Retinal pigment epithelial cell (primary cell): ENCODE data around the gene PSMD6.

Source experiments
- DNase-seq: peaks from one replicate; pipeline ENCODE4 v3.0.0-alpha.2; 2010; ENCODE audit warnings: low read depth
- H3K4me3 ChIP-seq: 2 replicates; pipeline ENCODE4 v1.5.1; 2011; ENCODE audit warnings: mild to moderate bottlenecking, low read length, control low read depth, moderate library complexity
- CTCF ChIP-seq: conservative IDR thresholded peaks from 2 replicates; pipeline ENCODE4 v1.5.1; 2011; ENCODE audit warnings: low read depth, low read length, control low read depth, inconsistent platforms

Gene PSMD6

DNA sequence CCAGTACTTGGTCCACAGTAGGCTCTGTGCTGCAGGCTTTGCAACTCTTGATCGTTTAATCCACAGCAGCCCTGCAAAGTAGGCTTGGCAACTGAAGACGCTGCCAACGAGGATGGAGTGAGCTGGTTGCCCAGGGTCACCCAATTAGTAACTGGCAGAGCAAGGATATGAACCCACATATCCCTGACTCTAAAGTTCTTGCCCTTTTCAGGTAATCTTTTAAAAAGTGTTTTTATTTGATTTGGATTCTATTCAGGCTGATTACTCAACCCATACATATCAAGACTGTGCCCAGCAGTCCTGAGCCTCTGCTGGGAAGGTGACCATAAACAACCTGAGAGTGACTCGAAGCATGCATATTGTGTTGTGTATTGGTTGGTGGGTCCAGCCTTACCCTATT lies 50.3 kb downstream of the PSMD6 start:
- no peak for DNase-seq
- H3K4me3 ChIP-seq = no peak overlapping the region
- no peak for TF ChIP-seq CTCF

GRCh38 chr3:63972196-63972595 lies 51.1 kb downstream of the PSMD6 start:
- DNase-seq = peak; percentile 81
- no peak for TF ChIP-seq CTCF
- no peak overlapping the region for H3K4me3 ChIP-seq

DNA sequence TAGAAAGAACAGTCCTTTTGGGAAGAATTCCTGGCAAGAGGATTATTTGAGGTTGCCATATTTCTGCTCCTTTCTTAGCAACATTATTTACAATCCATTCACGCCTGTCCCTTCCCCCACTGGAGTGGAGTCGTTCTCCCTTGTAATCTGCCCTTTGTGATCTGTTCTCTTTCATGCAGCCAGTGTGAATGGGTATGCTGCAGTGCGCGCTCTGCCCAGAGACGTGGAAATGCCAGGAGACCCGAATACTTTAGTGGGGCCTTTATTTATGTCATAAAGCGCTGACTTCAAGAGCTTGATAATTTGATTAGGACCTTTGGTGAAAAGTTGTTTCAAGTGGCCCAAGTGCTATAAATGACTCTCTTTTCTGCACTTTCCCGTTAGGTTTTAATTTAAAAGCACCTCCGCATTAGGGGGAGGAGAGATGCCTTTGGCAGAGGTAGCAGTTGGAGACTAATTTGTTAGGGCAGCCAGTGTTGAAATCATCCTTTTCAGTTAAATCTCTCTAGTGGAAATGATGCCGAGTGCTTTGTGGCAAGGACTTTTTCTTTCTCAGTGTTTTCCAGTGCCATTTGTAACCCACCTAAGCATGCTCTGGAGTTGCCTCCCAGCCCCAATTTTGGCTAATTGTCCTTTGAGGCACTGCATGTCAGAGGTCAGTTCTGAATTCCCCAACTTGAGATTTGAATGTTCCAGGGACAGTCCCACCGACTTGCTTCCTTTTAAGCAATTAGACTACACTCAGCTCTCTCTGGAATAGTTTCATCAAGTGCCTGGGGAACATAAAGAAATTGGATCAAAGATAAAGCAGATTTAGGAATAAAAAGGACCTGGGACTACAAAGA lies 52.4 kb downstream of the PSMD6 start:
- peak overlapping the region; percentile 14 for H3K4me3 ChIP-seq
- DNase-seq = no peak
- no peak for TF ChIP-seq CTCF

GRCh38 chr3:63969876-63970275 lies 53.4 kb downstream of the PSMD6 start:
- TF ChIP-seq CTCF = no peak
- H3K4me3 ChIP-seq = no peak overlapping the region
- DNase-seq = no peak

DNA sequence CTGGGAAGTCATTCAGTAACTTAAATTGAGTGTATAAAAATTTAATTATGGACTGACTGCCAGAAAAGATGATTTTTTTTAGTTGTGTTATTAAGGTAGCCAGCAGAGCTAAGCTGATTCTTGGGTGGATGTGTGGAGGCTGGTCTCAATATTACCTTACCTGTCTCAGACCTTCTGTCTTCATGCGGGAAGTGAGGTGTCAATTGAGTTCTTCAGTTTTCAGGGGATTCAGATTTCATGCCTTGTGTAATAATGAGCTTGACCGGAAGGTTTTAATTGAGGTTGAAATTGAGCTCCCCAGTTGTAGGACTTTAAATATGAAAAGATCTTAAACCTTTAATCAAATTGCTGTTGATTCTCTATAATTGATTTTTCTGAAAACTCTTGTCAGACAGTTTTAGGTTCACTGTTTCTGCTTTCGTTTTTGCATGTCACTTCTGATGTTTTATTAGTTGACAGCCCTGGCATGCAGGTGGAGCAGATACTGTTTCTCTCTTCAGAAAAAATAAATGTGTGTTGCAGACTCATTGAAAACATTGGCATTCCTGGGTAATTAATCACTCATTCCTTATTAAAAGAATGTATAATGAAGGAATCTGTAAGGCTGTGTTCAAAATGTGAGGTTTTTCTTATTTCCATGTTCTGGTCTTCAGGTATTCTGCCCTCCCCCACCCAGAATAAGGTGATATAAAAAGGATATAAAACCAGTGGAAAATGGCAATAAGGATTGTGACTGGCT lies 54.5 kb downstream of the PSMD6 start:
- peak overlapping the region; percentile 0 for H3K4me3 ChIP-seq
- no peak for TF ChIP-seq CTCF
- no peak for DNase-seq

GRCh38 chr3:63967675-63968611 lies 55.4 kb downstream of the PSMD6 start:
- H3K4me3 ChIP-seq = peak overlapping the region; percentile 8
- no peak for TF ChIP-seq CTCF
- no peak for DNase-seq
